ENCODE data around the gene NFATC2. TPM values are rescaled to one million over a fixed set of nuclear protein-coding genes. Genes with fewer than 3 reads are reported as not detected.

NFATC2 gene
- total and polyA plus RNA-seq, 2 experiments from 2014 or later, result 0.52 to 0.59 TPM

- TF ChIP-seq EZH2 (IDR thresholded peaks at IDR 0.05; ENCODE audit: low read depth, unreplicated experiment) (no peak), EZH2phosphoT487 (IDR thresholded peaks at IDR 0.05; ENCODE audit: unreplicated experiment) (no peak), POLR2AphosphoS5 (IDR thresholded peaks at IDR 0.05; ENCODE audit: low read depth) (no peak), CTCF (conservative IDR thresholded peaks at IDR 0.05; ENCODE audit: low read depth in 2 of 2) (no peak), ZNF114 (CRISPR knock-in tag; IDR thresholded peaks at IDR 0.05) (no peak)
Observed at GRCh38 chr20:51357543-51357942, 185.0 kb downstream of the NFATC2 start (continued).

DNA sequence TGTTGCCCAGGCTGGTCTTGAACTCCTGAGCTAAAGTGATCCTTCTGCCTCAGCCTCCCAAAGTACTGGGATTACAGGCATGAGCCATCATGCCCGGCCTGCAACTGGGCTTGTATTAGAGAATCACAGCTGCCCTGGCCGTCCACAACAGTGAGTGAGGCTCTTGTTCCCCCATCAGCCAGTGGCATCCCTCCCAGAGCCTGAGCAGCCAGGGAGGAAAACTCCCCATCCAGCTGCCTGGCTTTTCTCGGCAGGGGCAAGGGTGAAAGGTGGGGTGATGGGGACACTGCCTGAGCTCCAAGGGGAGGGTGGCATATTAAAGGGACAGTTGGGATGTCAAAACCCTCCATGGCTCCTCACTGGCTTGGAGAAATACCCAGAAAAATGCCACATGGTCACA is 185.6 kb downstream of the NFATC2 start:
- Histone ChIP-seq H3K27me3 (ENCODE audit: insufficient read depth) (no peaks in the 10 kb centered on the region), H3K79me2 (replicated peaks; ENCODE audit: insufficient read depth) (no peaks in the 10 kb centered on the region), H3K4me3 (no peak overlapping the region), H3K4me2 (no peak overlapping the region), H3K9me2 (ENCODE audit: insufficient read depth) (no peaks in the 10 kb centered on the region), H3K27ac (ENCODE audit: low read depth) (no peak overlapping the region), H4K20me1 (replicated peaks; ENCODE audit: insufficient read depth) (no peaks in the 10 kb centered on the region), H3K36me3 (ENCODE audit: insufficient read depth) (no peaks in the 10 kb centered on the region), H3F3A (replicated peaks; ENCODE audit: low read depth) (no peaks in the 10 kb centered on the region), H3K4me1 (ENCODE audit: insufficient read depth) (no peaks in the 10 kb centered on the region), H2AFZ (no peak overlapping the region)
- H3K9me3 Mint-ChIP-seq, result no peaks in the 10 kb centered on the region
- no peak overlapping the region for H3K27ac Mint-ChIP-seq
- H3K4me3 Mint-ChIP-seq, result no peak overlapping the region
- H3K4me1 Mint-ChIP-seq, result no peaks in the 10 kb centered on the region
- DNase-seq (ENCODE audit: low spot score) (no peak), ATAC-seq (no peak)
- H3K36me3 Mint-ChIP-seq (ENCODE audit: low read depth), result no peaks in the 10 kb centered on the region
- H3K27me3 Mint-ChIP-seq (ENCODE audit: insufficient read depth, low read depth, poor library complexity), result peaks cover 2% of the 10 kb centered on the region
- TF ChIP-seq STAT1 (IDR thresholded peaks at IDR 0.05; ENCODE audit: unreplicated experiment) (no peak), POLR2AphosphoS5 (IDR thresholded peaks at IDR 0.05; ENCODE audit: low read depth) (no peak), ZNF462 (CRISPR knock-in tag; IDR thresholded peaks at IDR 0.05) (no peak), ZNF331 (CRISPR knock-in tag; IDR thresholded peaks at IDR 0.05; ENCODE audit: low read depth) (no peak), CTCF (conservative IDR thresholded peaks at IDR 0.05; ENCODE audit: low read depth in 2 of 2) (no peak), ZNF114 (CRISPR knock-in tag; IDR thresholded peaks at IDR 0.05) (no peak), EZH2 (IDR thresholded peaks at IDR 0.05; ENCODE audit: low read depth, unreplicated experiment) (no peak), CREB1 (CRISPR knock-in tag; IDR thresholded peaks at IDR 0.05; ENCODE audit: low read depth) (no peak), NANOG (IDR thresholded peaks at IDR 0.05; ENCODE audit: borderline replicate concordance) (no peak), JUNB (IDR thresholded peaks at IDR 0.05; ENCODE audit: unreplicated experiment) (no peak)
- TF ChIP-seq, protein P1, sequence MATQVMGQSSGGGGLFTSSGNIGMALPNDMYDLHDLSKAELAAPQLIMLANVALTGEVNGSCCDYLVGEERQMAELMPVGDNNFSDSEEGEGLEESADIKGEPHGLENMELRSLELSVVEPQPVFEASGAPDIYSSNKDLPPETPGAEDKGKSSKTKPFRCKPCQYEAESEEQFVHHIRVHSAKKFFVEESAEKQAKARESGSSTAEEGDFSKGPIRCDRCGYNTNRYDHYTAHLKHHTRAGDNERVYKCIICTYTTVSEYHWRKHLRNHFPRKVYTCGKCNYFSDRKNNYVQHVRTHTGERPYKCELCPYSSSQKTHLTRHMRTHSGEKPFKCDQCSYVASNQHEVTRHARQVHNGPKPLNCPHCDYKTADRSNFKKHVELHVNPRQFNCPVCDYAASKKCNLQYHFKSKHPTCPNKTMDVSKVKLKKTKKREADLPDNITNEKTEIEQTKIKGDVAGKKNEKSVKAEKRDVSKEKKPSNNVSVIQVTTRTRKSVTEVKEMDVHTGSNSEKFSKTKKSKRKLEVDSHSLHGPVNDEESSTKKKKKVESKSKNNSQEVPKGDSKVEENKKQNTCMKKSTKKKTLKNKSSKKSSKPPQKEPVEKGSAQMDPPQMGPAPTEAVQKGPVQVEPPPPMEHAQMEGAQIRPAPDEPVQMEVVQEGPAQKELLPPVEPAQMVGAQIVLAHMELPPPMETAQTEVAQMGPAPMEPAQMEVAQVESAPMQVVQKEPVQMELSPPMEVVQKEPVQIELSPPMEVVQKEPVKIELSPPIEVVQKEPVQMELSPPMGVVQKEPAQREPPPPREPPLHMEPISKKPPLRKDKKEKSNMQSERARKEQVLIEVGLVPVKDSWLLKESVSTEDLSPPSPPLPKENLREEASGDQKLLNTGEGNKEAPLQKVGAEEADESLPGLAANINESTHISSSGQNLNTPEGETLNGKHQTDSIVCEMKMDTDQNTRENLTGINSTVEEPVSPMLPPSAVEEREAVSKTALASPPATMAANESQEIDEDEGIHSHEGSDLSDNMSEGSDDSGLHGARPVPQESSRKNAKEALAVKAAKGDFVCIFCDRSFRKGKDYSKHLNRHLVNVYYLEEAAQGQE (IDR thresholded peaks at IDR 0.05; ENCODE audit: unreplicated experiment), result no peak
